Natural killer cell (primary cell): ENCODE measurements around the gene ARMS2. TPM values are rescaled to one million over a fixed set of nuclear protein-coding genes. Genes with fewer than 3 reads are reported as not detected.

Experiments
- ATAC-seq, 3 donors: fragments of 150-1000 bp in 2 of 3; fragments of 200-7000 bp in 1 of 3; cut with Tn5 transposase; 1 replicate in 1 of 3; 2 replicates in 2 of 3; pipeline ENCODE4 v1.10.0; 2021; ENCODE audit warnings: mild to moderate bottlenecking in 2 of 3, moderate library complexity in 2 of 3
- DNase-seq, 2 donors: peaks; one replicate each; pipeline versions ENCODE4 v3.0.0 to v3.0.0-alpha.2; 2013 to 2021; ENCODE audit warnings: mixed read lengths in 1 of 2
- H3K27ac ChIP-seq: one replicate; pipeline ENCODE4 v1.5.1; 2013; ENCODE audit warnings: mild to moderate bottlenecking, low read length
- H3K27me3 ChIP-seq: one replicate; pipeline ENCODE4 v1.6.1; 2013; ENCODE audit warnings: low read length; ENCODE audit not compliant: control insufficient read depth, insufficient read depth
- H3K36me3 ChIP-seq: one replicate; pipeline ENCODE4 v1.6.1; 2013; ENCODE audit warnings: low read length; ENCODE audit not compliant: control insufficient read depth, insufficient read depth
- H3K4me1 ChIP-seq: one replicate; pipeline ENCODE4 v1.6.1; 2013; ENCODE audit warnings: low read length; ENCODE audit not compliant: control insufficient read depth, insufficient read depth
- H3K4me3 ChIP-seq: one replicate; pipeline ENCODE4 v1.5.1; 2013; ENCODE audit warnings: low read length
- H3K9me3 ChIP-seq: one replicate; pipeline ENCODE4 v1.6.1; 2013; ENCODE audit warnings: low read length; ENCODE audit not compliant: control insufficient read depth, insufficient read depth
- H3K27ac Mint-ChIP-seq, 2 donors: one replicate each; pipeline ENCODE4 v1.8.0; 2022; ENCODE audit warnings: mild to moderate bottlenecking in 2 of 2, mixed read lengths in 2 of 2, moderate library complexity in 1 of 2
- H3K27me3 Mint-ChIP-seq, 2 donors: one replicate each; pipeline ENCODE4 v1.8.0; 2022; ENCODE audit warnings: low read depth in 2 of 2, mixed read lengths in 2 of 2
- H3K36me3 Mint-ChIP-seq: one replicate; pipeline ENCODE4 v1.8.0; 2022; ENCODE audit warnings: mixed read lengths
- H3K4me1 Mint-ChIP-seq, 2 donors: one replicate each; pipeline ENCODE4 v1.8.0; 2022; ENCODE audit warnings: mixed read lengths in 2 of 2
- H3K4me3 Mint-ChIP-seq: one replicate; pipeline ENCODE4 v1.8.0; 2022; ENCODE audit warnings: mild to moderate bottlenecking, moderate library complexity, mixed read lengths
- H3K9me3 Mint-ChIP-seq, 2 donors: one replicate each; pipeline ENCODE4 v1.8.0; 2022; ENCODE audit warnings: mixed read lengths in 2 of 2
- WGBS: methylation state at CpG from one replicate; pipeline ENCODE4 v1.1.7; 2013; ENCODE audit warnings: missing lambda C conversion rate; ENCODE audit not compliant: insufficient coverage; 5-methylcytosine and 5-hydroxymethylcytosine counted together
- intact Hi-C: fragments of 100-400 bp; cut with micrococcal nuclease; formaldehyde crosslinking; loops from one replicate; pipeline ENCODE4 v1.14.2; 2022
- total RNA-seq, 4 donors: library from RNA; stranded (reverse); fragments of 120-200 nt in 1 of 4; gene quantifications; one replicate each; pipeline versions ENCODE4 v1.2.3 to v1.2.4, GENCODE V29; 2013 to 2022
- TF ChIP-seq, protein P1 (sequence below): fragments of 200-600 bp; IDR thresholded peaks from one replicate; pipeline ENCODE4 v1.8.0; 2022; ENCODE audit warnings: antibody characterized with exemption

Gene ARMS2
- total RNA-seq, 3 donors from 2014 or later (not counting 1 experiment from before 2014, with no cell fraction given) = not detected

DNA sequence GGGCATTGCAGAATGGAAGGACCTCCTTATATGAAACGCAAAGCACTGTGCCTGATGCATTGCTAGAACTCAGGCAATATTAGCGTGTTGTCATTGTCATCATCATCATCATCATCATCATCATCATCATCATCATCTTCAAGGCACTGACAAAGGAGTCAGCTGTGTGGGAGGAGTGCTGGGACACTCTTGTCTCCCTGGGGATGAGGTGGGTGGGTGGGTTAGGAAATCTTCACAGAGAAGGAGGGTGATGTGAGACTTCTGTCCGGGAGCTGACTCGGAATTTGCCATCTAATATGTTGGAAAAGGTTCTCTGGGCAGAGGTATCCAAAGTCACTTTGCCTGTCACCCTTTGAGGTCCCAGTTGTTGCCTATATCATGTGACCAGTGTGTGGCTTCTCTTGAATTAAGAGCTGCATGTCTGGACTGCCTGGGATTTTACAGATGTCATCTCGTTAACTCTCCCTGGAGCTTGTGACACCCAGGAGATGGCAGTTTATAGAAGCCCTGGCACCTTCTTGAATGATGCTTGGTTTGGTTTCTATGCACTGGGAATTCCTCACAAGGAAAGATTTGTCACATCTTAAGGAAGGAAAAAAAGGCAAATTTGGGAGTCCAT lies 14.0 kb downstream of the ARMS2 start:
- ATAC-seq (no peak), DNase-seq (no peak)
- Mint-ChIP-seq H3K36me3 (no peaks in the 10 kb centered on the region), H3K4me1 (no peaks in the 10 kb centered on the region), H3K4me3 (no peak overlapping the region), H3K9me3 (no peaks in the 10 kb centered on the region), H3K27ac (no peak overlapping the region), H3K27me3 (peaks cover 27 to 62% of the 10 kb centered on the region in 2 donors)
- Histone ChIP-seq H3K36me3 (no peaks in the 10 kb centered on the region), H3K4me1 (no peaks in the 10 kb centered on the region), H3K4me3 (no peak overlapping the region), H3K27me3 (no peaks in the 10 kb centered on the region), H3K9me3 (no peaks in the 10 kb centered on the region), H3K27ac (no peak overlapping the region)
- TF ChIP-seq, protein P1, sequence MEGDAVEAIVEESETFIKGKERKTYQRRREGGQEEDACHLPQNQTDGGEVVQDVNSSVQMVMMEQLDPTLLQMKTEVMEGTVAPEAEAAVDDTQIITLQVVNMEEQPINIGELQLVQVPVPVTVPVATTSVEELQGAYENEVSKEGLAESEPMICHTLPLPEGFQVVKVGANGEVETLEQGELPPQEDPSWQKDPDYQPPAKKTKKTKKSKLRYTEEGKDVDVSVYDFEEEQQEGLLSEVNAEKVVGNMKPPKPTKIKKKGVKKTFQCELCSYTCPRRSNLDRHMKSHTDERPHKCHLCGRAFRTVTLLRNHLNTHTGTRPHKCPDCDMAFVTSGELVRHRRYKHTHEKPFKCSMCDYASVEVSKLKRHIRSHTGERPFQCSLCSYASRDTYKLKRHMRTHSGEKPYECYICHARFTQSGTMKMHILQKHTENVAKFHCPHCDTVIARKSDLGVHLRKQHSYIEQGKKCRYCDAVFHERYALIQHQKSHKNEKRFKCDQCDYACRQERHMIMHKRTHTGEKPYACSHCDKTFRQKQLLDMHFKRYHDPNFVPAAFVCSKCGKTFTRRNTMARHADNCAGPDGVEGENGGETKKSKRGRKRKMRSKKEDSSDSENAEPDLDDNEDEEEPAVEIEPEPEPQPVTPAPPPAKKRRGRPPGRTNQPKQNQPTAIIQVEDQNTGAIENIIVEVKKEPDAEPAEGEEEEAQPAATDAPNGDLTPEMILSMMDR = no peak
- 85% methylated on average over 5 of the region's 5 CpGs for WGBS
- intact Hi-C loops = no loop called here

DNA sequence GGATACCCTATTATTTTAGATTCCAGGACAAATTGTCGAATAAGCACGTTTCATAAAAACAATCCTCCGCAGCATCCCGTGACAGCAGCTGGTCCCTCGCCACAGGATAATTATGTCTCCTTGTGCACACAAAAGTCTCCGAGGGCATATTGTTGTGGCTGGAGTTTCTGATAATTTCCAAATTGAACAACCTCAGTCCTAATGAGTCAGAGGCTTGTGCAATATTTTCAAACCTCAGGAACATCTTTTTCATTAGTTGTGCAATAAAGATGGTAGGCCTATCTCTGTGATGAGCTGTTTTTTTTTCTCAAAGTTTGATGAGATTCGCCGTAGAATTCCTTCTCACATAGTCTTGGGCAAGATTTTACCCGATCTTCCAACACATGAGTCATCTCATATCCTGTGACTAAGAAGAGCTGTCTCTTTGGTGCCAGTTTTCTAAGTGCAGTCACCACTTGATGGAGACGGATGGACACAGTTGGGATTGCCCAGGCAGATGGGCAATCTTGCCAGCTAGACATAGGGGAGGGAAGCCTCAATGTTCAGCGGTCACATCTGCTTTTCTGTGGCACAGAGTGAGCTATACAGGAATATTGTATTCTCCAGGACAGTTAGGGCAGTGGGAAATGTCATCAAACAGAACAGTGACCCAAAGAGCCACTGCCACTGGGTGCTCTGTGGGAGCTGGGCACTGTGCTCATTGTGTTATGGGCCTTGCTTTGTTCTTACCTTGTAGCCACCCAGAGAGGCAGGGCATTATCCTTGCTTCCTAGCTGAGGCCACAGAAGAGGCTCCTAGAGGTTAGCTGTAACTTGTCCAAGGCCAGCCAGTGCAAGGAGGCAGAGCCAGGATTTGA lies 14.7 kb downstream of the ARMS2 start:
- Histone ChIP-seq H3K9me3 (no peaks in the 10 kb centered on the region), H3K4me1 (no peaks in the 10 kb centered on the region), H3K27me3 (no peaks in the 10 kb centered on the region), H3K36me3 (no peaks in the 10 kb centered on the region), H3K4me3 (no peak overlapping the region), H3K27ac (no peak overlapping the region)
- H3K27ac Mint-ChIP-seq = no peak overlapping the region
- H3K27me3 Mint-ChIP-seq = peaks cover 24 to 61% of the 10 kb centered on the region in 2 donors
- H3K4me3 Mint-ChIP-seq = no peak overlapping the region
- H3K36me3 Mint-ChIP-seq = no peaks in the 10 kb centered on the region
- intact Hi-C loops = no loop called here
- no peak for DNase-seq
- H3K4me1 Mint-ChIP-seq = peaks cover under 1 to 1% of the 10 kb centered on the region in 2 donors
- TF ChIP-seq, protein P1 = no peak
- WGBS = 90% methylated on average over 11 of the region's 11 CpGs
- no peak for ATAC-seq
- H3K9me3 Mint-ChIP-seq = no peaks in the 10 kb centered on the region

DNA sequence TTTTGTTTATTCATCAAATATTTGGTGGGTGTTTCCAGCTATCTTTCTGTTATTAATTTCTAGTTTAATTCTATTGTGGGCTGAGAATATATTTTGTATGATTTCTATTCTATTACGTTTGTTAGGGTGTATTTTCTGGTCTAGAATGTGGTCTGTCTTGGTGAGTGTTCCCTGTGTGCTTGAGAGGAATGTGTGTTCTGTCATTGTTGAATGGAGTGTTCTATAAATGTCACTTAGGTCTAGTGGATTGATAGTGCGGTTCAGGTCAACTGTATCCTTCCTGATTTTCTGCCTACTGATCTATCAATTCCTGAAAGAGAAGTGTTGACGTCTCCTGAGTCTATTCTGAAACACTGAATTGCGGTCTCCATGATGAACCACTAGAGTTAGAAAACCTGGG lies 15.4 kb downstream of the ARMS2 start:
- H3K27ac ChIP-seq = no peak overlapping the region

More for the DNA sequence above, 15.4 kb downstream of the ARMS2 start:
- no peaks in the 10 kb centered on the region for H3K36me3 Mint-ChIP-seq
- H3K4me3 ChIP-seq = no peak overlapping the region
- WGBS = 77% methylated on average over 4 of the region's 4 CpGs
- intact Hi-C loops = no loop called here
- TF ChIP-seq, protein P1 = no peak
- no peaks in the 10 kb centered on the region for H3K4me1 ChIP-seq
- no peaks in the 10 kb centered on the region for H3K36me3 ChIP-seq
- ATAC-seq (no peak), DNase-seq (no peak)
- H3K27ac Mint-ChIP-seq = no peak overlapping the region
- H3K27me3 ChIP-seq = no peaks in the 10 kb centered on the region
- H3K4me3 Mint-ChIP-seq = no peak overlapping the region
- H3K4me1 Mint-ChIP-seq = peaks cover 5 to 6% of the 10 kb centered on the region in 2 donors
- peaks cover 21 to 61% of the 10 kb centered on the region in 2 donors for H3K27me3 Mint-ChIP-seq
- H3K9me3 Mint-ChIP-seq = no peaks in the 10 kb centered on the region
- H3K9me3 ChIP-seq = no peaks in the 10 kb centered on the region
